Uterus (tissue), 2 donors: Measurements from ENCODE around the gene C4orf50.

Source experiments
- POLR2A ChIP-seq, 2 donors: fragments of 450-650 bp; IDR thresholded peaks; one replicate each; pipeline ENCODE4 v1.6.1; 2016; ENCODE audit warnings: antibody characterized with exemption in 2 of 2, mild to moderate bottlenecking in 1 of 2, moderate library complexity in 1 of 2
- TF ChIP-seq, protein P1 (sequence below), 4 experiments: fragments of 200-600 bp in 2 of 4; fragments of 450-650 bp in 2 of 4; sonication (generic) in 2 of 4; IDR thresholded peaks; one replicate each; pipeline ENCODE4 v1.5.1; 2016 to 2019; ENCODE audit warnings: antibody characterized with exemption in 4 of 4, mild to moderate bottlenecking in 2 of 4, moderate library complexity in 1 of 4

DNA sequence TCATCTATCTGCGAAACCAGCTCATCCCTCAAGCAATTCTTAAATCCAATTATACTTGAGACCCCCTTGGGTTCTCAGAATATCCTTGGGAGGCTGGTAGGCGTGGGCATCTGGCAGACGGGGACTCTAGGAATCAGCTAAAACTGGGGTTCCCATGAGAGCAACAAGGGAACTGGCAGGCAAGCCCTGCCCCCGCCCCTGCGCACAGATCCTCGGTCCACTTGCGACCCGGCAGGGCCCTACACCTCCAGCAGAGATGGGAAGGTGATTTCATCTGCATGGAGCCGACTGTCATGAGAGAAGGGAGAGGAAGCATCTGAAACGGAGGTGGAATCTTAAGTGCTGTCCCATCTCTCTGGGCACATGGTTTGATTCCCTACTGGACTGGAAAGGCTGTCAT lies 9.9 kb upstream of the C4orf50 start:
- TF ChIP-seq POLR2A (IDR thresholded peaks at IDR 0.05), result no peak
- TF ChIP-seq, protein P1, sequence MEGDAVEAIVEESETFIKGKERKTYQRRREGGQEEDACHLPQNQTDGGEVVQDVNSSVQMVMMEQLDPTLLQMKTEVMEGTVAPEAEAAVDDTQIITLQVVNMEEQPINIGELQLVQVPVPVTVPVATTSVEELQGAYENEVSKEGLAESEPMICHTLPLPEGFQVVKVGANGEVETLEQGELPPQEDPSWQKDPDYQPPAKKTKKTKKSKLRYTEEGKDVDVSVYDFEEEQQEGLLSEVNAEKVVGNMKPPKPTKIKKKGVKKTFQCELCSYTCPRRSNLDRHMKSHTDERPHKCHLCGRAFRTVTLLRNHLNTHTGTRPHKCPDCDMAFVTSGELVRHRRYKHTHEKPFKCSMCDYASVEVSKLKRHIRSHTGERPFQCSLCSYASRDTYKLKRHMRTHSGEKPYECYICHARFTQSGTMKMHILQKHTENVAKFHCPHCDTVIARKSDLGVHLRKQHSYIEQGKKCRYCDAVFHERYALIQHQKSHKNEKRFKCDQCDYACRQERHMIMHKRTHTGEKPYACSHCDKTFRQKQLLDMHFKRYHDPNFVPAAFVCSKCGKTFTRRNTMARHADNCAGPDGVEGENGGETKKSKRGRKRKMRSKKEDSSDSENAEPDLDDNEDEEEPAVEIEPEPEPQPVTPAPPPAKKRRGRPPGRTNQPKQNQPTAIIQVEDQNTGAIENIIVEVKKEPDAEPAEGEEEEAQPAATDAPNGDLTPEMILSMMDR (IDR thresholded peaks at IDR 0.05), result no peak
